ENCODE measurements around the gene EMILIN3. TPM values are rescaled to one million over a fixed set of nuclear protein-coding genes. Genes with fewer than 3 reads are reported as not detected.
A peak's percentile ranks its signal among the peaks of the same experiment; 100 is the strongest.

The EMILIN3 gene
- polyA plus RNA-seq, 1 of the 3 experiments (the other 2 are of a cell fraction): 0.02 TPM

- DNase-seq: peak; percentile 100
- H4K20me1 ChIP-seq (ENCODE audit: insufficient read depth): no peaks in the 10 kb centered on the region
- peaks cover 44% of the 10 kb centered on the region for H3K79me2 ChIP-seq (ENCODE audit: insufficient read depth)
- H3K9me2 ChIP-seq: no peaks in the 10 kb centered on the region
- TF ChIP-seq CHD2 (IDR thresholded peaks at IDR 0.05; ENCODE audit: low read length, partially characterized antibody) (no peak), PBX3 (IDR thresholded peaks at IDR 0.05) (no peak), USF1 (IDR thresholded peaks at IDR 0.05; ENCODE audit: borderline replicate concordance, low read depth) (no peak), REST (IDR thresholded peaks at IDR 0.05; ENCODE audit: low read depth, low read length) (no peak), TCF12 (IDR thresholded peaks at IDR 0.05) (no peak), MXI1 (IDR thresholded peaks at IDR 0.05; ENCODE audit: low read depth, low read length) (0 out of 2 replicates have a peak, but pooled peaks have one; percentile 32), YY1 (IDR thresholded peaks at IDR 0.05; ENCODE audit: low read depth) (no peak), MAX (IDR thresholded peaks at IDR 0.05; ENCODE audit: low read depth) (0 out of 2 replicates have a peak, but pooled peaks have one; percentile 15), POLR2AphosphoS5 (IDR thresholded peaks at IDR 0.05; ENCODE audit: low read depth, low read length) (peak; percentile 91), NRF1 (IDR thresholded peaks at IDR 0.05; ENCODE audit: low read depth, low read length) (peak; percentile 92), SMC3 (IDR thresholded peaks at IDR 0.05; ENCODE audit: low read depth, low read length) (no peak), EP300 (IDR thresholded peaks at IDR 0.05; ENCODE audit: borderline replicate concordance in 1 of 2, low read depth in 1 of 2, low read length in 1 of 2) (no peak), USF2 (IDR thresholded peaks at IDR 0.05; ENCODE audit: borderline replicate concordance, low read depth, low read length) (no peak), CTCF (IDR thresholded peaks at IDR 0.05) (no peak), RXRA (IDR thresholded peaks at IDR 0.05; ENCODE audit: borderline replicate concordance, low read depth) (no peak), IRF3 (IDR thresholded peaks at IDR 0.05; ENCODE audit: low read depth, low read length) (no peak), GABPA (IDR thresholded peaks at IDR 0.05; ENCODE audit: low read depth) (no peak), JUND (IDR thresholded peaks at IDR 0.05) (no peak)
- H3K4me2 ChIP-seq: peak within 1 kb of the TSS; percentile 93
- no peaks in the 10 kb centered on the region for H3K9me3 ChIP-seq
- H3K36me3 ChIP-seq (replicated peaks in 1 of 2; ENCODE audit: control insufficient read depth in 1 of 2, insufficient read depth in 2 of 2, low read length in 1 of 2): no peaks in the 10 kb centered on the region
- H3K27ac ChIP-seq (ENCODE audit: low read depth in 2 of 2, low read length in 1 of 2): peak within 1 kb of the TSS; percentile 85 to 92
- H3K27me3 ChIP-seq (ENCODE audit: insufficient read depth): no peaks in the 10 kb centered on the region
- H3K4me3 ChIP-seq (ENCODE audit: low read depth in 2 of 2, low read length in 1 of 2): peak within 1 kb of the TSS; percentile 87 to 90
- H3F3A ChIP-seq (replicated peaks; ENCODE audit: insufficient read depth): peaks cover 8% of the 10 kb centered on the region
- peaks cover 8% of the 10 kb centered on the region in 2 experiments; a peak in 3 of 4 replicates for H3K4me1 ChIP-seq (ENCODE audit: control insufficient read depth in 1 of 2, insufficient read depth in 2 of 2, low read depth in 1 of 2, low read length in 1 of 2)
- peak within 1 kb of the TSS; percentile 88 for H3K9ac ChIP-seq
- peak within 1 kb of the TSS; percentile 85 for H2AFZ ChIP-seq (ENCODE audit: low read depth)
- POLR2A ChIA-PET: no interaction called here
- CTCF ChIA-PET: interaction anchor here (1.5 to 3.7 kb wide), 2 partner anchors 22 to 144 kb away, joined by 5 to 18 read pairs; partner anchors contain the start of gene LPIN3
- WGBS (ENCODE audit: low lambda C conversion rate): 2% methylated on average over 14 of the region's 64 CpGs
These were observed 48.9 kb downstream of the EMILIN3 start, which contains the start of gene ZHX3 for GRCh38 chr20:41317546-41318270. ZHX3 (minus strand) TSS chr20:41317731; CDS start chr20:41204916, 112,815 bp downstream.
